GM18507 (cell line): ENCODE measurements around the gene SOWAHA.
A peak's percentile ranks its signal among the peaks of the same experiment; 100 is the strongest.
"Not testable (repeated sequence)": the region's sequence is repeated elsewhere in the genome, so short reads cannot be mapped to it uniquely, and the experiment has no call there.

ENCODE experiments used
- DNase-seq: peaks from one replicate; pipeline ENCODE4 v3.0.0; 2011; ENCODE audit warnings: low read depth; ENCODE audit not compliant: insufficient read length; ENCODE audit errors: extremely low spot score
- FAIRE-seq: peaks from 2 replicates; lab custom pipeline; 2011; peaks lifted over from hg19 to GRCh38; lab: Jason Lieb, UNC

The SOWAHA gene

GRCh38 chr5:132804219-132804618 lies 8.9 kb upstream of the SOWAHA start:
- DNase-seq, FAIRE-seq: not testable (repeated sequence)

GRCh38 chr5:132805872-132806271 lies 7.2 kb upstream of the SOWAHA start:
- FAIRE-seq, DNase-seq: not testable (repeated sequence)

GRCh38 chr5:132806804-132807162 lies 6.3 kb upstream of the SOWAHA start:
- FAIRE-seq, DNase-seq: not testable (repeated sequence)

- no peak for FAIRE-seq
- DNase-seq, result no peak
Observed at GRCh38 chr5:132807163-132807838, 5.8 kb upstream of the SOWAHA start.

GRCh38 chr5:132808448-132808847 lies 4.7 kb upstream of the SOWAHA start:
- FAIRE-seq (no peak), DNase-seq (no peak)

- DNase-seq, result no peak
- no peak for FAIRE-seq
Observed at GRCh38 chr5:132808866-132809265, 4.2 kb upstream of the SOWAHA start.

GRCh38 chr5:132810605-132811004 lies 2.5 kb upstream of the SOWAHA start:
- FAIRE-seq (no peak), DNase-seq (no peak)

- FAIRE-seq (no peak), DNase-seq (no peak)
Observed at GRCh38 chr5:132812123-132812765, 858 bp upstream of the SOWAHA start.

GRCh38 chr5:132813599-132814502 lies 749 bp downstream of the SOWAHA start:
- DNase-seq (peak; percentile 30), FAIRE-seq (no peak)

GRCh38 chr5:132814503-132815294 lies 1.6 kb downstream of the SOWAHA start:
- FAIRE-seq (no peak), DNase-seq (no peak)

- FAIRE-seq (no peak), DNase-seq (no peak)
Observed at GRCh38 chr5:132815454-132815853, 2.4 kb downstream of the SOWAHA start.

- FAIRE-seq, result no peak
- no peak for DNase-seq
Observed at GRCh38 chr5:132816083-132816482, 3.0 kb downstream of the SOWAHA start.

- DNase-seq (no peak), FAIRE-seq (no peak)
Observed at GRCh38 chr5:132816554-132816953, 3.5 kb downstream of the SOWAHA start.

GRCh38 chr5:132817011-132817410 lies 3.9 kb downstream of the SOWAHA start:
- DNase-seq (no peak), FAIRE-seq (no peak)

GRCh38 chr5:132819468-132819867 lies 6.4 kb downstream of the SOWAHA start:
- no peak for DNase-seq
- FAIRE-seq, result no peak

- FAIRE-seq (peak; percentile 92), DNase-seq (peak; percentile 81)
Observed at GRCh38 chr5:132820162-132820754, 7.2 kb downstream of the SOWAHA start.

GRCh38 chr5:132821350-132821749 lies 8.2 kb downstream of the SOWAHA start:
- DNase-seq (no peak), FAIRE-seq (no peak)

GRCh38 chr5:132821791-132822190 lies 8.7 kb downstream of the SOWAHA start:
- FAIRE-seq (no peak), DNase-seq (no peak)
